Activated CD4-positive, alpha-beta T cell treated with anti-CD3 and anti-CD28 coated beads, Interleukin-2, amount 10 ng/mL, durations not matched to agents 7 days and 5 days (primary cell): ENCODE results near the gene ZNF76. TPM values are rescaled to one million over a fixed set of nuclear protein-coding genes. Genes with fewer than 3 reads are reported as not detected.

Experiments
- CTCF ChIA-PET: fragments of 350-600 bp; sonication (Branson Sonifier 250); formaldehyde crosslinking; loops from one replicate; lab custom pipeline; 2021; ENCODE audit warnings: antibody characterized with exemption; lab: Charles Lee
- POLR2A ChIA-PET: fragments of 350-600 bp; sonication (Branson Sonifier 250); formaldehyde crosslinking; loops from one replicate; lab custom pipeline; 2021; ENCODE audit warnings: antibody characterized with exemption; lab: Charles Lee
- DNase-seq: peaks from one replicate; pipeline ENCODE4 v3.0.0-alpha.2; 2020
- H3K27ac Mint-ChIP-seq: one replicate; pipeline ENCODE4 v1.8.0; 2021; ENCODE audit warnings: mild to moderate bottlenecking, moderate library complexity, mixed read lengths
- H3K27me3 Mint-ChIP-seq: one replicate; pipeline ENCODE4 v1.8.0; 2021; ENCODE audit warnings: mixed read lengths
- H3K36me3 Mint-ChIP-seq: one replicate; pipeline ENCODE4 v1.8.0; 2021; ENCODE audit warnings: low read depth, mixed read lengths
- H3K4me1 Mint-ChIP-seq: one replicate; pipeline ENCODE4 v1.8.0; 2021; ENCODE audit warnings: mixed read lengths
- H3K4me3 Mint-ChIP-seq: one replicate; pipeline ENCODE4 v1.8.0; 2021; ENCODE audit warnings: mild to moderate bottlenecking, moderate library complexity, mixed read lengths
- H3K9me3 Mint-ChIP-seq: one replicate; pipeline ENCODE4 v1.8.0; 2021; ENCODE audit warnings: mixed read lengths
- total RNA-seq, 2 experiments: library from RNA; stranded (reverse); gene quantifications; one replicate each; pipeline ENCODE4 v1.2.3, GENCODE V29; 2021

The ZNF76 gene
- total RNA-seq, 2 experiments from 2014 or later = 41.1 to 42.4 TPM

- H3K9me3 Mint-ChIP-seq = no peaks in the 10 kb centered on the region
- DNase-seq = no peak
- H3K4me1 Mint-ChIP-seq = peaks cover 86% of the 10 kb centered on the region
- no peaks in the 10 kb centered on the region for H3K27me3 Mint-ChIP-seq
- ChIA-PET CTCF (interaction anchor here (1.1 to 2.9 kb wide), 7 partner anchors 9 to 139 kb away, joined by 3 to 9 read pairs (median 5); partner anchors contain the start of gene DEF6), POLR2A (no interaction called here)
- peak overlapping the region; percentile 63 for H3K4me3 Mint-ChIP-seq
- H3K36me3 Mint-ChIP-seq = peaks cover 83% of the 10 kb centered on the region
- H3K27ac Mint-ChIP-seq = peak overlapping the region; percentile 93
Observed at GRCh38 chr6:35310265-35310831, 50.8 kb downstream of the ZNF76 start.

- Mint-ChIP-seq H3K9me3 (no peaks in the 10 kb centered on the region), H3K27me3 (no peaks in the 10 kb centered on the region), H3K4me1 (peaks cover 89% of the 10 kb centered on the region), H3K4me3 (peak overlapping the region; percentile 63), H3K27ac (peak overlapping the region; percentile 93), H3K36me3 (peaks cover 84% of the 10 kb centered on the region)
- POLR2A ChIA-PET = no interaction called here
- CTCF ChIA-PET = interaction anchor here (0.6 to 2.5 kb wide), 9 partner anchors 10 to 1972 kb away, joined by 3 to 7 read pairs (median 4); partner anchors contain the start of gene DEF6
- DNase-seq = peak; percentile 74
Observed at GRCh38 chr6:35311390-35312075, 52.0 kb downstream of the ZNF76 start.

GRCh38 chr6:35312076-35312800, 52.7 kb downstream of the ZNF76 start:
- peak overlapping the region; percentile 63 for H3K4me3 Mint-ChIP-seq
- H3K9me3 Mint-ChIP-seq = no peaks in the 10 kb centered on the region
- ChIA-PET CTCF (interaction anchor here (0.5 to 1.7 kb wide), 8 partner anchors 14 to 279 kb away, joined by 3 to 5 read pairs (median 4); partner anchors contain the start of gene DEF6), POLR2A (no interaction called here)
- peaks cover 84% of the 10 kb centered on the region for H3K36me3 Mint-ChIP-seq
- peak overlapping the region; percentile 93 for H3K27ac Mint-ChIP-seq
- DNase-seq = no peak
- no peaks in the 10 kb centered on the region for H3K27me3 Mint-ChIP-seq
- H3K4me1 Mint-ChIP-seq = peaks cover 85% of the 10 kb centered on the region

- POLR2A ChIA-PET = interaction anchor here (0.6 kb wide), 1 partner anchor 13 kb away, joined by 3 read pairs; no protein-coding TSS in a partner anchor
Observed at GRCh38 chr6:35312807-35313206, 53.3 kb downstream of the ZNF76 start.

GRCh38 chr6:35317483-35318195, 58.1 kb downstream of the ZNF76 start:
- Mint-ChIP-seq H3K36me3 (peaks cover 83% of the 10 kb centered on the region), H3K4me3 (no peak overlapping the region), H3K27ac (no peak overlapping the region), H3K4me1 (peaks cover 41% of the 10 kb centered on the region), H3K27me3 (no peaks in the 10 kb centered on the region), H3K9me3 (no peaks in the 10 kb centered on the region)
- POLR2A ChIA-PET = interaction anchor here (0.6 kb wide), 1 partner anchor 58 kb away, joined by 3 read pairs; the partner anchor contains the start of gene ZNF76
- CTCF ChIA-PET = interaction anchor here (0.6 to 2.1 kb wide), 7 partner anchors 8 to 1089 kb away, joined by 3 to 6 read pairs (median 3); partner anchors contain the start of gene FANCE
- DNase-seq = no peak

More at GRCh38 chr6:35312807-35313206, 53.3 kb downstream of the ZNF76 start:
- peaks cover 84% of the 10 kb centered on the region for H3K36me3 Mint-ChIP-seq
- peaks cover 81% of the 10 kb centered on the region for H3K4me1 Mint-ChIP-seq
- peak overlapping the region; percentile 93 for H3K27ac Mint-ChIP-seq
- no peaks in the 10 kb centered on the region for H3K9me3 Mint-ChIP-seq
- H3K4me3 Mint-ChIP-seq = peak overlapping the region; percentile 30
- no peaks in the 10 kb centered on the region for H3K27me3 Mint-ChIP-seq
- CTCF ChIA-PET = interaction anchor here (0.5 to 1.7 kb wide), 6 partner anchors 13 to 278 kb away, joined by 3 to 5 read pairs (median 4); no protein-coding TSS in a partner anchor
- DNase-seq = no peak

GRCh38 chr6:35318196-35319171, 58.9 kb downstream of the ZNF76 start:
- no peak for DNase-seq
- peaks cover 35% of the 10 kb centered on the region for H3K4me1 Mint-ChIP-seq
- POLR2A ChIA-PET = interaction anchor here (0.6 kb wide), 1 partner anchor 59 kb away, joined by 3 read pairs; the partner anchor contains the start of gene ZNF76

GRCh38 chr6:35319346-35320030, 60.0 kb downstream of the ZNF76 start:
- no peak overlapping the region for H3K27ac Mint-ChIP-seq
- H3K4me3 Mint-ChIP-seq = no peak overlapping the region
- no peak for DNase-seq
- H3K4me1 Mint-ChIP-seq = peaks cover 26% of the 10 kb centered on the region
- no peaks in the 10 kb centered on the region for H3K27me3 Mint-ChIP-seq
- CTCF ChIA-PET = interaction anchor here (1.1 to 2.1 kb wide), 6 partner anchors 9 to 153 kb away, joined by 3 to 6 read pairs (median 4); no protein-coding TSS in a partner anchor
- POLR2A ChIA-PET = no interaction called here
- peaks cover 73% of the 10 kb centered on the region for H3K36me3 Mint-ChIP-seq
- no peaks in the 10 kb centered on the region for H3K9me3 Mint-ChIP-seq

More at GRCh38 chr6:35318196-35319171, 58.9 kb downstream of the ZNF76 start:
- no peak overlapping the region for H3K4me3 Mint-ChIP-seq
- H3K27ac Mint-ChIP-seq = peak overlapping the region; percentile 25
- H3K36me3 Mint-ChIP-seq = peaks cover 81% of the 10 kb centered on the region
- CTCF ChIA-PET = interaction anchor here (0.5 to 2.1 kb wide), 7 partner anchors 9 to 677 kb away, joined by 3 to 6 read pairs (median 3); partner anchors contain the start of gene FANCE
- H3K27me3 Mint-ChIP-seq = no peaks in the 10 kb centered on the region
- no peaks in the 10 kb centered on the region for H3K9me3 Mint-ChIP-seq

- Mint-ChIP-seq H3K4me3 (no peak overlapping the region), H3K27ac (peak overlapping the region; percentile 55), H3K9me3 (no peaks in the 10 kb centered on the region), H3K36me3 (peaks cover 72% of the 10 kb centered on the region), H3K4me1 (peaks cover 21% of the 10 kb centered on the region), H3K27me3 (no peaks in the 10 kb centered on the region)
- no peak for DNase-seq
- ChIA-PET POLR2A (no interaction called here), CTCF (interaction anchor here (1.1 to 2.1 kb wide), 7 partner anchors 8 to 153 kb away, joined by 3 to 6 read pairs (median 4); no protein-coding TSS in a partner anchor)
Observed at GRCh38 chr6:35320031-35320410, 60.5 kb downstream of the ZNF76 start.

GRCh38 chr6:35321091-35321490, 61.6 kb downstream of the ZNF76 start:
- ChIA-PET POLR2A (no interaction called here), CTCF (interaction anchor here (0.9 to 1.8 kb wide), 3 partner anchors 16 to 137 kb away, joined by 3 to 4 read pairs (median 3); no protein-coding TSS in a partner anchor)
- H3K4me3 Mint-ChIP-seq = no peak overlapping the region
- H3K36me3 Mint-ChIP-seq = peaks cover 69% of the 10 kb centered on the region
- no peak for DNase-seq
- H3K4me1 Mint-ChIP-seq = peaks cover 15% of the 10 kb centered on the region
- no peaks in the 10 kb centered on the region for H3K27me3 Mint-ChIP-seq
- H3K27ac Mint-ChIP-seq = peak overlapping the region; percentile 36
- no peaks in the 10 kb centered on the region for H3K9me3 Mint-ChIP-seq

GRCh38 chr6:35327349-35328027, 68.0 kb downstream of the ZNF76 start:
- Mint-ChIP-seq H3K4me1 (peaks cover 28% of the 10 kb centered on the region), H3K36me3 (peaks cover 36% of the 10 kb centered on the region), H3K27ac (peak overlapping the region; percentile 82), H3K9me3 (peaks cover 2% of the 10 kb centered on the region), H3K4me3 (no peak overlapping the region), H3K27me3 (no peaks in the 10 kb centered on the region)
- ChIA-PET CTCF (interaction anchor here (0.8 to 3.0 kb wide), 19 partner anchors 9 to 170 kb away, joined by 3 to 25 read pairs (median 4); partner anchors contain the start of gene DEF6), POLR2A (no interaction called here)
- peak; percentile 83 for DNase-seq
